HG03159 (cell line): Measurements from ENCODE around the gene SEC62.

Experiments
- ATAC-seq: cut with Tn5 transposase; IDR thresholded peaks from one replicate; pipeline ENCODE4 v1.9.1; 2021; ENCODE audit warnings: mild to moderate bottlenecking, moderate library complexity; ENCODE audit not compliant: unreplicated experiment

The SEC62 gene

GRCh38 chr3:169966428-169966950 lies at the start of gene SEC62:
SEC62 (plus strand) TSS chr3:169966807; CDS start chr3:169966823, 16 bp downstream.
- peak; percentile 94 for ATAC-seq

DNA sequence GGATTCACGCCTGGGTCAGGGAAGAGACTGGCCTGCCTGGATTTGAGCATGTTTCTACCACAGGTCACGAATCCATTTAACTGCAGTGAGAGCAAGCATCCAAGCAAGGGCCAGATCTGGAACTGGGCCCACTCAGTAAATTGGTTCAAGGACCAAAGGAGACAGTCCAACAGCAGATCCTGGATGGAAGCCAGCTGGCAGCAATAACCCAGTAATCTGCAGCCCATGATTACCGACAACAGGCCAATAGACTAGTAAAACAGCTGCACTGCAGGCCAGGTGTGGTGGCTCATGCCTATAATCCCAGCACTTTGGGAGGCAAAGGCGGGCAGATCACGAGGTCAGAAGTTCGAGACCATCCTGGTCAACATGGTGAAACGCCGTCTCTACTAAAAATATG lies 43.4 kb upstream of the SEC62 start:
- no peak for ATAC-seq

- ATAC-seq = no peak
These were observed 42.8 kb upstream of the SEC62 start for GRCh38 chr3:169923831-169924230.

GRCh38 chr3:169929830-169930519 lies 36.6 kb upstream of the SEC62 start:
- ATAC-seq = no peak

- no peak for ATAC-seq
These were observed 35.8 kb upstream of the SEC62 start for GRCh38 chr3:169930843-169931242.

DNA sequence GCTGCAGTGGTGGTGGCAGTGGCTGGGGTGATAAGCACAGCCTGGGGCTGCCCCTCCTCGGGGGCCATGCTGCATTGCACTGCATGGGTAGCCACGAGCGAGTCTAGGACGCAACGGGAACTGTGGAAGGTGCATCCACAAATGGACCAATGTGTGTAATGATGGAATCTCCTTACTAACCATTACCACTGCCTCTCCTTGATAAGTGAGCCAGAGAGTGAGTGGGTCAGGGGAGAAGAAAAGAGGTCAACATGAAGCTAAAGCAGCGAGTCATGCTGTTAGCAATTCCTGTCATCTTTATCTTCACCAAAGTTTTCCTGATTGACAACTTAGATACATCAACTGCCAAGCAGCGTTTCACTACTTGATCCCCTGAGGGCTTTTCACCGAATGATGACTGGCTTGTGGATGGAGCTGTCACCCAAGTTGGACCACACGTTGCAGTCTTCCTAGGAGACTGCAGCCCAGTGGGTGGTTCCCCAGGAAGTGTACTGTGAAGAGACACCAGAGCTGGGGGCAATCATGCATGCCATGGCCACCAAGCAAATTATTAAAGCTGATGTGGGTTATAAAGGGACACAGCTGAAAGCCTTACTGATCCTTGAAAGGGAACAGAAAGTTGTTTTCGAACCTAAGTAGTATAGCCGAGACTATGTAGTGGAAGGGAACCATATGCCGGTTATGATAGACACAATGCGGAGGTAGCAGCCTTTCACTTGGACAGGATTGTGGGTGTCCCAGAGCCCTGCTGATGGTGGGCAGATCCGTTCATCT lies 34.7 kb upstream of the SEC62 start:
- peak; percentile 94 for ATAC-seq

DNA sequence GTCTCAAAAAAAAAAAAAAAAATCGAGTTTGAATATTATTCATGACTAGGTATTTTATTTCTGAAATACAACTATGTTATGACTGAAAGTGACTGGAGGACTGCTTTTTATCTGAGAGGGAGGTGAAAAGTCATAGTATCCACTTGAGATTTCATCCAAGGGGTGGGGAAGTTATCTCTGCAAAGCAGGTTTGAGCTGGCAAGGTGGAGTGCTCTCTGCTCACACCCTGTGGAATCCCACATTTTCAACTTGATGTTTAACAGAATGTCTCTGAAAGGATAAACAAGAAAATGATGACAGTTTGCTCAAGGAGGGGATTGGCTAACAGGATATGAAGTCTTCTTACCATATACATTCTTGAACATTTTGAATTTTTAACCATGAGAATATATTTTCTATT lies 27.3 kb upstream of the SEC62 start:
- ATAC-seq = no peak

DNA sequence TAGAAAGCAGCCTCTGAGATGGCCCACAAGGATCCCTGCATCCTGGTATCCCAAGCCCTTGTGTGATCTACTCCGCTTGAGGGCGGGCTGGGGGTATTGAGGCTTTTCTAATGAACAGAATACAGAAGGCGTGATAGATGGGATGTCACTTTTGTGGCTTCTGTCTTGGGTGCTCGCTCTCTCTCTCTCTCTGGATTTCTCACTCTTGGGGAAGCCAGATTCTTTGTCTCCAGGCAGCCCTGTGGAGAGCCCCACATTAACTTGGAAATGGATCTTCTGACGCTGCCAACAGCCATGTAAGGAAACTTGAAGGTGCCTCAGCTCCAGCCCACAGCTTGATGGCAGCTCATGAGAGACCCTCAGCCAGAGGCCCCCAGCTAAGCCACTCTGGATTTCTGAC lies 26.9 kb upstream of the SEC62 start:
- no peak for ATAC-seq

GRCh38 chr3:169940470-169941181 lies 26.0 kb upstream of the SEC62 start:
- ATAC-seq = peak; percentile 73

- peak; percentile 87 for ATAC-seq
These were observed 21.3 kb upstream of the SEC62 start for GRCh38 chr3:169945313-169945712.

DNA sequence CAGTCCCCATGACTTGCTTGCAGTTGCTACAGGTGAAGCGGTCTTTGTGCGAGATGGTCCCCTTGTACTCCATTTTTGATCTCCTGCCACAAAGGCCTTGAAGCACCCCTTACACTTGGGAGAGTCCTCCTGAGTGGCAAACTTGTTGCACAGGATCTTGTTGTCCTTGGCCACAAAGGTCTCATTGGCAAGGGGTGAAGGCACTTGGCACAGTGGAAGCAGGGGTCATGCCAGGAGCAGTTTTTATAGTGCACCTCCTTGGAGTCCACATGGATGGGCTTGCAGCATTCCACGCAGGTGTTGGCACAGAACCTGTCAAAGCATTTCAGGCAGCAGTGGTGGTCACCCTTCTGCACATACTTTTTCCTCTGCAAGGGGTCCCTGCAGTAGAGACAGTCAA lies 20.3 kb upstream of the SEC62 start:
- ATAC-seq = no peak

GRCh38 chr3:169948559-169949448 lies 17.8 kb upstream of the SEC62 start:
- no peak for ATAC-seq

DNA sequence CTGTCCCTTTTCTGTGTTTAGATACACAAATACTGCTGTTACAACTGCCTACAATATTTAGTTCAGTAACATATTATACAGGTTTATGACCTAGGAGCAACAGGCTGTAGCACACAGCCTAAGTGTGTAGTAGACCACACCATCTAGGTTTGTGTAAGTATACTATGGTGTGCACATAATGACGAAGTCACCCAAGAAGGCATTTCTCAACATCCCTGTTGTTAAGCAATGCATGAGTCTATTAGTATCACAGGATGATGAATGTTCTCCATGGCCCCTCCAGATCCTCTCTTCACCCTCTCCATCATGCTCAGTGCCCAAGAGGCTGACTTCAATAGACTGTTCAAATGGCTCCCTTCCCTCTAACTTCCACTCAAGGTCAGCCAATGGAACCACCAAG lies 14.6 kb upstream of the SEC62 start:
- no peak for ATAC-seq

- peak; percentile 30 for ATAC-seq
These were observed 13.0 kb upstream of the SEC62 start for GRCh38 chr3:169953462-169954141.

DNA sequence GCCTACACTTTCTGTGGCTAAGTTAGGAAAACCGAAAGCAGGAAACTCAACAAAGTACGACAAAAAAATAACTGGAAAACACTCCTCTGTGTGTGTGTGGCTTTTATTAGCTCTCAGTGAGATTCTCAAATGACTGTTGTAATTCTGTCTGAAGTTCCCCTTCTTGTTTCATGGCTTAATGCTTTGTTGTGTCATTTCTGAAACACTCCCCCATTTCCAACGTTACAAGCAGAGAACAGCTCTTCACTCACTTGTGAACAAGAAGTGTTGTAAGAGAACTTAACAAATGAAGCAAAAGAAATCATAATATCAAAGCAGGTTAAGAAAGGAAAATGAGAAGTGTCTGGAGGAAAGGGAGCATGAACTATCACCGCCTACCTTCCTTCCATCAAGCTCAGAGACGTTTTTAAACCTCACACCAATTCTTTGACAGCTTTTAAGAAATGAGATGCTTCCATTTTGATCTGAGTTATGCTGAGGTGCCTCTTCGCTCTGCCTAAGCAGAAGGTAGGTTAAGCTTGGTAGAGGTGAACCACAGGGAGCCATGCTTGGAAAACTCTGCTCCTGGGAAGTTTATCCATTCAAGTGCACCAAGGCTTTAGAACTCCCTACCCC lies 12.4 kb upstream of the SEC62 start:
- ATAC-seq = peak; percentile 87

DNA sequence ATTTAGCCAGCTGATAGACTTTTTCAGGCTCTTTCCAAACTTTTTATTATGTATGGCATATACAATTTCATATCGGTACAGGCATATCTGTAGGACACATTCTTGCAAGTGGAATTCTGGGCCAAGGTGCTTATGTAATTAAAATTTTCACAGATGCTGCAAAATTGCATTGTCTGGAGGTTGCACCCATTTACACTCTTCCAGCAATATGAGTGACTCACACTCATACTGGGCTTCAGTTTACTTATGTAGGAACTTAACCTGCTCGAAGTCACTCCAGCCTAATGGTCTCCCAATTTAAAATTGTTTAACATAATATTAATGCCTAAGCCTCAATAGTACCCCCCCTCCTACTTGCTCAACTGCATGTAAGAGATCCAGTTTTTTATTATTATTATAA lies 11.2 kb upstream of the SEC62 start:
- no peak for ATAC-seq

- no peak for ATAC-seq
These were observed 2.4 kb upstream of the SEC62 start for GRCh38 chr3:169964176-169964575.

DNA sequence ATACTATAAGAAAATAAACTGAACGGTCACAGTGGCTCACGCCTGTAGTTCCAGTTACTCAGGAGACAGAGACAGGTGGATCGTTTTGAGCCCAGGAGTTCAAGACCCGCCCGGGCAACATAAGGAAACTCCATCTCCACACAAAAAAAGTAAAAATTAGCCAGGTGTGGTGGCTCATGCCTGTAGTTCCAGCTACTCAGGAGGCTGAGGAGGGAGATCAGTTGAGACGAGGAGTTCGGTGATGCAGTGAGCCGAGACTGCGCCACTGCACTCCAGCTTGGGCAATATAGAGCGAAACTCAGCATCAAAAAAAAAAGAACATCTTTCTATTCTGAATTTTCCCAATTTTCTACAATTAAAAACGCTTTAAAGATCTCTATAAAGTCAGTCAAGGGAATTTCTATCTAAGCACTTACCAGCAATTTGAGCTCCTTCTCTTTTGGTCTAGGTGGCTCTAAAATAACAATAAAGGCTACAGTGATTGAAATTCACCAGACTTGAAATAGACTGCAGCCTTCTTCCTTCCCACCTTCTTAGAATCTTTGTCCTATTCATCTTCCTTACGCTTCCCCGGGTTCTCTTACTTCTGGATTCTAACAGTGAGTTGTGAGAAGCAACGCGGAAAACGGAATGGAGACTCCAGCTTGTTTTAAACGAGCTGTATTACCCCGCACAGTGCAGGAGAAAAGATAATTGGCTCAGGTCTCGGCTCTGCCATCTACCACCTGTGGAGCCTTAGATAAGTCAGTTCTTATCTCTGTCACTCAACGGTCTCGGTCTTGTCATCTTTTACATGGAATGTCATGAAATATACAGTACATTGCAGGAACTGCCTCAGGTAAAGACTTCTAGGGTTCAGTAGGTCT lies 812 bp upstream of the SEC62 start:
- peak; percentile 27 for ATAC-seq
